ENCODE data around the gene ITGB4.
A peak's percentile ranks its signal among the peaks of the same experiment; 100 is the strongest.

Gene ITGB4

GRCh38 chr17:75750661-75751423 is 29.6 kb downstream of the ITGB4 start:
- no peak for TF ChIP-seq CTCF (IDR thresholded peaks at IDR 0.05; ENCODE audit: low read depth, low read length)
- no peak overlapping the region for H3K4me3 ChIP-seq (replicated peaks in 1 of 2; ENCODE audit: low read depth in 2 of 2, low read length in 2 of 2)
- no peak for DNase-seq (ENCODE audit: low read depth in 2 of 2)

GRCh38 chr17:75751676-75752404 is 30.6 kb downstream of the ITGB4 start:
- no peak for TF ChIP-seq CTCF (IDR thresholded peaks at IDR 0.05; ENCODE audit: low read depth, low read length)
- DNase-seq (ENCODE audit: low read depth in 2 of 2) = no peak
- no peak overlapping the region for H3K4me3 ChIP-seq (replicated peaks in 1 of 2; ENCODE audit: low read depth in 2 of 2, low read length in 2 of 2)

- no peak for DNase-seq (ENCODE audit: low read depth in 2 of 2)
- TF ChIP-seq CTCF (IDR thresholded peaks at IDR 0.05; ENCODE audit: low read depth, low read length) = no peak
- no peak overlapping the region for H3K4me3 ChIP-seq (replicated peaks in 1 of 2; ENCODE audit: low read depth in 2 of 2, low read length in 2 of 2)
Observed at GRCh38 chr17:75752405-75752709, 31.1 kb downstream of the ITGB4 start.

- no peak for DNase-seq (ENCODE audit: low read depth in 2 of 2)
- H3K4me3 ChIP-seq (replicated peaks in 1 of 2; ENCODE audit: low read depth in 2 of 2, low read length in 2 of 2) = peak overlapping the region; percentile 26 to 51
- TF ChIP-seq CTCF (IDR thresholded peaks at IDR 0.05; ENCODE audit: low read depth, low read length) = no peak
Observed at GRCh38 chr17:75752802-75753513, 31.7 kb downstream of the ITGB4 start.

- peak; percentile 18 for TF ChIP-seq CTCF (IDR thresholded peaks at IDR 0.05; ENCODE audit: low read depth, low read length)
- DNase-seq (ENCODE audit: low read depth in 2 of 2) = peak; percentile 60 to 76
- H3K4me3 ChIP-seq (replicated peaks in 1 of 2; ENCODE audit: low read depth in 2 of 2, low read length in 2 of 2) = peak overlapping the region; percentile 26 to 51
Observed at GRCh38 chr17:75753514-75754377, 32.5 kb downstream of the ITGB4 start.

All from cardiac fibroblast (primary cell).